HepG2 (cell line): Measurements from ENCODE around the gene TRPM5. TPM values are rescaled to one million over a fixed set of nuclear protein-coding genes. Genes with fewer than 3 reads are reported as not detected.

ENCODE experiments used
- CHCHD3 ChIP-seq: sonication (generic); formaldehyde crosslinking; IDR thresholded peaks from 2 replicates; pipeline ENCODE4 v1.8.0; 2022; ENCODE audit warnings: mild to moderate bottlenecking, missing genetic modification reagents, moderate library complexity
- CHD4 ChIP-seq: fragments of 200-600 bp; sonication (generic); IDR thresholded peaks from 2 replicates; pipeline ENCODE4 v1.7.0; 2017; ENCODE audit warnings: mild to moderate bottlenecking, low read length, borderline replicate concordance
- DR1 ChIP-seq: sonication (generic); formaldehyde crosslinking; IDR thresholded peaks from 2 replicates; pipeline ENCODE4 v1.8.0; 2021; ENCODE audit warnings: mild to moderate bottlenecking, missing genetic modification reagents, inconsistent platforms
- IRF2 ChIP-seq: IDR thresholded peaks from 2 replicates; pipeline ENCODE4 v1.6.1; 2018; ENCODE audit warnings: missing genetic modification reagents, missing compliant biosample characterization
- MTERF4 ChIP-seq: sonication (generic); formaldehyde crosslinking; IDR thresholded peaks from 2 replicates; pipeline ENCODE4 v1.8.0; 2023; ENCODE audit warnings: mild to moderate bottlenecking, missing genetic modification reagents
- MYC ChIP-seq: sonication (generic); formaldehyde crosslinking; IDR thresholded peaks from 2 replicates; pipeline ENCODE4 v1.9.0; 2021; ENCODE audit warnings: missing genetic modification reagents, borderline replicate concordance
- MYNN ChIP-seq: sonication (generic); formaldehyde crosslinking; IDR thresholded peaks from 2 replicates; pipeline ENCODE4 v1.4.0; 2020; ENCODE audit warnings: mild to moderate bottlenecking, low read depth, missing genetic modification reagents
- PAWR ChIP-seq: sonication (generic); formaldehyde crosslinking; IDR thresholded peaks from 2 replicates; pipeline ENCODE4 v1.4.0; 2020; ENCODE audit warnings: missing genetic modification reagents, mild to moderate bottlenecking, borderline replicate concordance
- REPIN1 ChIP-seq: sonication (generic); formaldehyde crosslinking; IDR thresholded peaks from 2 replicates; pipeline ENCODE4 v1.8.0; 2022; ENCODE audit warnings: missing genetic modification reagents, low read depth, mild to moderate bottlenecking, borderline replicate concordance
- SIN3A ChIP-seq: IDR thresholded peaks from 2 replicates; pipeline ENCODE4 v1.6.1; 2011; ENCODE audit warnings: low read depth, mild to moderate bottlenecking, control low read depth, low read length, borderline replicate concordance
- SKIL ChIP-seq: sonication (generic); formaldehyde crosslinking; IDR thresholded peaks from 2 replicates; pipeline ENCODE4 v1.8.0; 2022; ENCODE audit warnings: missing genetic modification reagents, mild to moderate bottlenecking, moderate library complexity, borderline replicate concordance
- SOX5 ChIP-seq: IDR thresholded peaks from 2 replicates; pipeline ENCODE4 v1.6.1; 2016; ENCODE audit warnings: borderline replicate concordance
- SP4 ChIP-seq: sonication (generic); formaldehyde crosslinking; IDR thresholded peaks from 2 replicates; pipeline ENCODE4 v1.8.1; 2023; ENCODE audit warnings: mild to moderate bottlenecking, missing genetic modification reagents
- THAP9 ChIP-seq: sonication (generic); formaldehyde crosslinking; IDR thresholded peaks from 2 replicates; pipeline ENCODE4; 2020; ENCODE audit warnings: missing genetic modification reagents, mild to moderate bottlenecking, borderline replicate concordance
- XRCC5 ChIP-seq: fragments of 200-400 bp; formaldehyde crosslinking; optimal IDR thresholded peaks from 2 replicates; pipeline ENCODE3; 2017; ENCODE audit warnings: mild to moderate bottlenecking, low read length
- YY1 ChIP-seq: IDR thresholded peaks from 2 replicates; pipeline ENCODE4 v1.6.1; 2011; ENCODE audit warnings: low read length, low read depth, moderate library complexity, mild to moderate bottlenecking; ENCODE audit not compliant: insufficient read depth, insufficient replicate concordance
- ZNF331 ChIP-seq: sonication (generic); formaldehyde crosslinking; IDR thresholded peaks from 2 replicates; pipeline ENCODE4 v1.4.0; 2020; ENCODE audit warnings: missing genetic modification reagents
- ZNF431 ChIP-seq: sonication (generic); formaldehyde crosslinking; IDR thresholded peaks from 2 replicates; pipeline ENCODE4 v1.9.0; 2022; ENCODE audit warnings: missing genetic modification reagents, low read depth, mild to moderate bottlenecking, borderline replicate concordance
- ZNF44 ChIP-seq: sonication (generic); formaldehyde crosslinking; IDR thresholded peaks from 2 replicates; pipeline ENCODE4 v1.5.1; 2020; ENCODE audit warnings: mild to moderate bottlenecking, missing genetic modification reagents
- ZNF691 ChIP-seq: sonication (generic); formaldehyde crosslinking; IDR thresholded peaks from 2 replicates; pipeline ENCODE4 v1.4.0; 2020; ENCODE audit warnings: missing genetic modification reagents, low read depth, mild to moderate bottlenecking, borderline replicate concordance
- ZNF775 ChIP-seq: sonication (generic); formaldehyde crosslinking; IDR thresholded peaks from 2 replicates; pipeline ENCODE4 v1.4.0; 2020; ENCODE audit warnings: missing genetic modification reagents, mild to moderate bottlenecking, moderate library complexity, borderline replicate concordance
- ZNF891 ChIP-seq: sonication (generic); formaldehyde crosslinking; IDR thresholded peaks from 2 replicates; pipeline ENCODE4 v1.5.0; 2020; ENCODE audit warnings: mild to moderate bottlenecking, missing genetic modification reagents
- ZSCAN30 ChIP-seq: sonication (generic); formaldehyde crosslinking; IDR thresholded peaks from 2 replicates; pipeline ENCODE4 v1.5.0; 2020; ENCODE audit warnings: mild to moderate bottlenecking, missing genetic modification reagents
- polyA plus RNA-seq, 8 experiments: library from polyadenylated mRNA; depleted of rRNA in 3 of 8; stranded (reverse) in 7 of 8; unstranded in 1 of 8; fragments of >200 nt; fragmentation: Illumina TruSeq in 4 of 8; extraction: Trizol in 4 of 8; gene quantifications; 2 replicates each; pipeline versions ENCODE4 v1.2.1 to v1.2.3, GENCODE V29; 2011 to 2016; ENCODE audit warnings: low read depth in 4 of 8, missing spikeins in 1 of 8, mixed read lengths in 1 of 8; ENCODE audit not compliant: insufficient read depth in 1 of 8
- total RNA-seq, 5 experiments: library from RNA; depleted of rRNA; stranded (reverse); fragments of >200 nt; fragmentation: Illumina TruSeq; extraction: Trizol; gene quantifications; 2 replicates each; pipeline ENCODE4 v1.2.3, GENCODE V29; 2016; ENCODE audit warnings: low read depth in 1 of 5

TRPM5 gene
- total and polyA plus RNA-seq, 2 of the 13 experiments (the other 11 are each of a cell fraction or from before 2014, with no cell fraction given), result 0.12 TPM; not detected in 1

- TF ChIP-seq MYNN (CRISPR knock-in tag) (no peak), ZNF775 (CRISPR knock-in tag) (no peak), XRCC5 (peak; percentile 53), THAP9 (CRISPR knock-in tag) (peak; percentile 17; the same call in 1 of the 2 replicates), YY1 (peak; percentile 61), MYC (CRISPR knock-in tag) (no peak), PAWR (CRISPR knock-in tag) (no peak), MTERF4 (CRISPR knock-in tag) (no peak), SIN3A (no peak), DR1 (no peak), SOX5 (CRISPR knock-in tag) (no peak), ZNF891 (CRISPR knock-in tag) (no peak), REPIN1 (CRISPR knock-in tag) (no peak), SKIL (CRISPR knock-in tag) (no peak), ZNF44 (CRISPR knock-in tag) (no peak), CHCHD3 (CRISPR knock-in tag) (no peak), ZNF691 (CRISPR knock-in tag) (no peak), IRF2 (CRISPR knock-in tag) (peak; percentile 61), SP4 (CRISPR knock-in tag) (peak; percentile 40; the same call in 1 of the 2 replicates), ZSCAN30 (CRISPR knock-in tag) (no peak), ZNF331 (0 out of 2 replicates have a peak, but pooled peaks have one; percentile 13), ZNF431 (CRISPR knock-in tag) (no peak), CHD4 (no peak)
These were observed 24.4 kb downstream of the TRPM5 start (continued) for GRCh38 chr11:2419638-2420501.
